SU-DHL-6 (cell line): ENCODE measurements around the gene IFNG.
"Not testable (repeated sequence)": the region's sequence is repeated elsewhere in the genome, so short reads cannot be mapped to it uniquely, and the experiment has no call there.

Experiments used
- H2AFZ ChIP-seq: fragments of 200-600 bp; sonication (generic); 2 replicates; pipeline ENCODE4 v1.6.1; 2014; ENCODE audit warnings: low read depth, mild to moderate bottlenecking, moderate library complexity, mixed read lengths, antibody characterized with exemption, low read length; ENCODE audit not compliant: severe bottlenecking
- H3F3A ChIP-seq: fragments of 200-600 bp; shearing (Covaris generic); 2 replicates; pipeline ENCODE4 v1.6.0; 2016; ENCODE audit warnings: antibody characterized with exemption, mild to moderate bottlenecking; ENCODE audit not compliant: insufficient read depth
- H3K27ac ChIP-seq: fragments of 200-600 bp; sonication (generic); 2 replicates; pipeline ENCODE4 v1.5.1; 2016; ENCODE audit warnings: low read depth, mild to moderate bottlenecking, low read length, moderate library complexity, mixed read lengths
- H3K27me3 ChIP-seq: fragments of 200-600 bp; sonication (generic), shearing (Covaris generic); 2 replicates; pipeline ENCODE4 v1.6.0; 2014; ENCODE audit warnings: mild to moderate bottlenecking, low read length
- H3K36me3 ChIP-seq: fragments of 200-600 bp; sonication (generic); 2 replicates; pipeline ENCODE4 v1.6.1; 2014; ENCODE audit warnings: mild to moderate bottlenecking, low read length, mixed read lengths
- H3K4me2 ChIP-seq: fragments of 300-600, 200-600 bp; shearing (Covaris generic), sonication (generic); 2 replicates; pipeline ENCODE4 v1.6.0; 2014; ENCODE audit warnings: low read length, low read depth, mild to moderate bottlenecking; ENCODE audit not compliant: poor library complexity, severe bottlenecking
- H3K4me3 ChIP-seq: fragments of 200-600 bp; sonication (generic); 2 replicates; pipeline ENCODE4 v1.5.1; 2014; ENCODE audit warnings: antibody characterized with exemption, low read length, mild to moderate bottlenecking, mixed read lengths; ENCODE audit not compliant: insufficient read depth, poor library complexity, severe bottlenecking
- H3K79me2 ChIP-seq: fragments of 200-600 bp; sonication (generic); 2 replicates; pipeline ENCODE4 v1.6.1; 2014; ENCODE audit warnings: mild to moderate bottlenecking, low read length, moderate library complexity; ENCODE audit not compliant: insufficient read depth
- H3K9ac ChIP-seq: fragments of 200-600 bp; sonication (generic); 2 replicates; pipeline ENCODE4 v1.7.0; 2014; ENCODE audit warnings: mild to moderate bottlenecking, low read length
- H3K9me2 ChIP-seq: fragments of 200-600 bp; sonication (generic); replicated peaks from 2 replicates; pipeline ENCODE4 v1.6.1; 2014; ENCODE audit warnings: low read length; ENCODE audit not compliant: insufficient read depth
- H3K9me3 ChIP-seq: fragments of 200-600 bp; sonication (generic); 2 replicates; pipeline ENCODE4 v1.6.1; 2014; ENCODE audit warnings: low read length, mixed read lengths; ENCODE audit not compliant: insufficient read depth
- H4K20me1 ChIP-seq: fragments of 200-600 bp; sonication (generic); 2 replicates; pipeline ENCODE4 v1.6.1; 2014; ENCODE audit warnings: low read depth, mild to moderate bottlenecking, antibody characterized with exemption, low read length, moderate library complexity, mixed read lengths
- EZH2phosphoT487 ChIP-seq: fragments of 200-600 bp; sonication (generic), shearing (Covaris generic); conservative IDR thresholded peaks from 2 replicates; pipeline ENCODE4 v1.6.1; 2018; ENCODE audit warnings: mild to moderate bottlenecking, antibody characterized with exemption, low read length, moderate library complexity, mixed read lengths
- TF ChIP-seq, protein P1 (sequence below): fragments of 200-600 bp; sonication (generic); IDR thresholded peaks from one replicate; pipeline ENCODE4 v1.5.1; 2017; ENCODE audit warnings: antibody characterized with exemption, mild to moderate bottlenecking, low read length, moderate library complexity; ENCODE audit not compliant: insufficient read depth, poor library complexity, severe bottlenecking

Gene IFNG

DNA sequence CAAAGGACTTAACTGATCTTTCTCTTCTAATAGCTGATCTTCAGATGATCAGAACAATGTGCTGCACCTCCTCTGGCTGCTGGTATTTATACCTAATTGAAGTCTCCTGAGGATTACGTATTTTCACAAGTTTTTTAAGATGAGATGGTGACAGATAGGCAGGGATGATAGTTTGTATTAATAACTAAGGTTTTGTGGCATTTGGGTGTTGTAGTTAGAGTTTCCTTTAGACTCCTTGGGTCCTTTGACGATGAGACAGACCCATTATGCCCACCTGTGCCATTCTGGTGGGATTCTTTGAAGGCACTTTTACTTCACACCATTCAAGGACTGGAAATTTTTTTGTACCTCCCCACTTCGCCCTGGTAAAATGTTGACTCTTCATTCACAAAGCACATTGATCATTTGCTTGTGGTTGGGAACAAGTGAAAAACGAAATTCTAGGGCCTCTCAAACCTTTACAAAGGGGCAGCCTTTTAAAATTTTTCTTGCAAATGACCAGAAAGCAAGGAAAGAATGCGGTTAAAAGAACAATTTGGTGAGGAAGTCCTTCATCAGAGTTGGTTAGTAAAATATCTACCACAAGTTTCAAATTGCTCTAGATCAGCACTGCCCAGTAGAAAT is at the start of gene IFNG:
TSS of gene IFNG (minus strand) at position 60 of the 624 bp plus-strand sequence. CDS start 125 bp downstream, outside the sequence.
- no peak for TF ChIP-seq EZH2phosphoT487
- Histone ChIP-seq H3K27ac (no peak within 1 kb of the TSS), H3K4me3 (no peak within 1 kb of the TSS), H3K36me3 (no peaks in the 10 kb centered on the region), H3K9ac (no peak within 1 kb of the TSS), H3K4me2 (no peak within 1 kb of the TSS), H3K27me3 (no peaks in the 10 kb centered on the region), H4K20me1 (no peaks in the 10 kb centered on the region), H3K9me3 (no peaks in the 10 kb centered on the region), H2AFZ (no peak within 1 kb of the TSS), H3F3A (no peaks in the 10 kb centered on the region; the same call in 1 of the 2 replicates), H3K9me2 (no peaks in the 10 kb centered on the region), H3K79me2 (no peaks in the 10 kb centered on the region)

DNA sequence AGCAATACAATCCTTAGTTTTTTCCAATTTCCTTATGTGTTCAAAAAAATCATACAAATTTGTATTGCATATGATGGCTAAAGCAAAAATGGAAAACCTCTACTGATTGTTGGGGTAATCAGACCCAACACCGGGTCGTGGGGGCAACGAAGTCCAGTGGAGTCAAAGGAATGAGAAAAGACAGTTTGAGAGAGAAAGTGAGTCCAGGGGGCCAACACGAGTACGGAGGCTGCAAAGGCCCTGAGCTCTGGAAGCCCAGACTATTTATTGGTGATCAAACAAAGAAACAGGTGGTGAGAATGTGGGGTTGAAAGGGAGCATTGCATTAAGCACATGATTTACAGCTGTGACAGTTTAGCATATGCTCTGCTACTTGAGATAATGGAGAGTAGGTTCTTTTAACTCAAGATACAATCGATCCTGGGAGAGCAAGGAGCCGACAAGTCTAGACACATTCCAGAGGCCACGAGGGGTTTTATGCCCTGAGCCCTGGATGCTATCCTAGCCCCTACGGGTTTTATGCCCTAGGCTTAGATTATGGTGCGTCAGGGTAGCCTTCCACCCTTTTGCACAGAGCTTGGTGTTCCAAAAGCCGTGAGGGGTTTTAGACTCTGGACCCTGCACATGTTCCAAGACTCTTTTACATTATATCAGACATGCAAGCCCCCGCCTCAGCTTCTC is 49.6 kb upstream of the IFNG start:
- H3K4me2 ChIP-seq, H3K9me3 ChIP-seq, H4K20me1 ChIP-seq, H3K27ac ChIP-seq, H2AFZ ChIP-seq, H3K4me3 ChIP-seq, H3K9me2 ChIP-seq, H3K9ac ChIP-seq, H3K27me3 ChIP-seq, H3K36me3 ChIP-seq, H3K79me2 ChIP-seq, H3F3A ChIP-seq: not testable (repeated sequence)

DNA sequence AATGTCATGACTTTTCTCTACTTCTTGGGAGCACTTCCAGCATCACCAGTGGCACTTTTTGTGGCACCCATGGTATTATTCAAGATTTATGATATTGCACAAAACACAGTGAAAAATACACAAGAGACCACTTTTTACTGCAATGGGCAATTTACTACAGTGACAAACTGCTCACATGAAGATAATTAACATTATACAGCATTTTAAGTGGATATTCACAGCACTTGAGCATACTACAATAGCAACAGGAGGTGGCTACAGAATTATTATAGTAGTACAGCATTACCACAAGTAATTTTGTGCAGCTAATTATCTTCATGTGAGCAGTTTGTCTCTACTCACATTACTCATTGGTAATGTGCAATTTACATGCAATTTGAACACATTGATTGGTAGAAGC is 47.7 kb upstream of the IFNG start:
- Histone ChIP-seq H3F3A (no peaks in the 10 kb centered on the region), H3K9me3 (no peaks in the 10 kb centered on the region), H3K4me2 (no peak overlapping the region), H3K79me2 (no peaks in the 10 kb centered on the region), H3K27me3 (no peaks in the 10 kb centered on the region), H4K20me1 (no peaks in the 10 kb centered on the region), H3K4me3 (no peak overlapping the region), H3K9ac (no peak overlapping the region), H3K27ac (no peak overlapping the region), H3K36me3 (no peaks in the 10 kb centered on the region), H3K9me2 (no peaks in the 10 kb centered on the region), H2AFZ (no peak overlapping the region)
- TF ChIP-seq EZH2phosphoT487 = no peak
- TF ChIP-seq, protein P1, sequence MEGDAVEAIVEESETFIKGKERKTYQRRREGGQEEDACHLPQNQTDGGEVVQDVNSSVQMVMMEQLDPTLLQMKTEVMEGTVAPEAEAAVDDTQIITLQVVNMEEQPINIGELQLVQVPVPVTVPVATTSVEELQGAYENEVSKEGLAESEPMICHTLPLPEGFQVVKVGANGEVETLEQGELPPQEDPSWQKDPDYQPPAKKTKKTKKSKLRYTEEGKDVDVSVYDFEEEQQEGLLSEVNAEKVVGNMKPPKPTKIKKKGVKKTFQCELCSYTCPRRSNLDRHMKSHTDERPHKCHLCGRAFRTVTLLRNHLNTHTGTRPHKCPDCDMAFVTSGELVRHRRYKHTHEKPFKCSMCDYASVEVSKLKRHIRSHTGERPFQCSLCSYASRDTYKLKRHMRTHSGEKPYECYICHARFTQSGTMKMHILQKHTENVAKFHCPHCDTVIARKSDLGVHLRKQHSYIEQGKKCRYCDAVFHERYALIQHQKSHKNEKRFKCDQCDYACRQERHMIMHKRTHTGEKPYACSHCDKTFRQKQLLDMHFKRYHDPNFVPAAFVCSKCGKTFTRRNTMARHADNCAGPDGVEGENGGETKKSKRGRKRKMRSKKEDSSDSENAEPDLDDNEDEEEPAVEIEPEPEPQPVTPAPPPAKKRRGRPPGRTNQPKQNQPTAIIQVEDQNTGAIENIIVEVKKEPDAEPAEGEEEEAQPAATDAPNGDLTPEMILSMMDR = no peak

DNA sequence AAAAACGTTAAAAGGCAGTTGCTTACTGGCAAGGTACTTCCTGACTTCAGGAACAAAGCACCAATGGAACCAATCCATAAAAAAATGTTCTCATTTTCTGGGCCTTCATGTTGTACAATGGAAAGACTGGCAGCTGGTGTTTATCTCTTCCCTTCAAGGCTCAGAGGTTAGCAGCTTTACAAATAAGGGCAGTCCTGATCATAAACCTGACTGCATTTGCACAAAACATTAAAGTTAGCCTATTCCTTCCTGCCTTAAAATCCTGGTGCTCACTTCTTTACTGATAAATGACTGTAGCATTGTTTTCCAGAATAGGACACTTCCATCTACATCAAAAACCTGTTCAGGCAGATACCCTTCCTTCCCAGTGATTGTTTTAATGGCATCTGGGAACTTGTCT is 46.9 kb upstream of the IFNG start:
- Histone ChIP-seq H3K9me2 (no peaks in the 10 kb centered on the region), H3K9ac (no peak overlapping the region), H3F3A (no peaks in the 10 kb centered on the region), H2AFZ (no peak overlapping the region), H3K9me3 (no peaks in the 10 kb centered on the region), H3K4me2 (no peak overlapping the region), H4K20me1 (no peaks in the 10 kb centered on the region), H3K36me3 (no peaks in the 10 kb centered on the region), H3K79me2 (no peaks in the 10 kb centered on the region), H3K27me3 (no peaks in the 10 kb centered on the region), H3K27ac (no peak overlapping the region), H3K4me3 (no peak overlapping the region)
- TF ChIP-seq EZH2phosphoT487 = no peak
- TF ChIP-seq, protein P1 = no peak
